ENCODE measurements around the gene WDR45B. TPM values are rescaled to one million over a fixed set of nuclear protein-coding genes. Genes with fewer than 3 reads are reported as not detected.

WDR45B gene
- total RNA-seq: 10 to 100 TPM; 50.0 to 55.7 TPM

DNA sequence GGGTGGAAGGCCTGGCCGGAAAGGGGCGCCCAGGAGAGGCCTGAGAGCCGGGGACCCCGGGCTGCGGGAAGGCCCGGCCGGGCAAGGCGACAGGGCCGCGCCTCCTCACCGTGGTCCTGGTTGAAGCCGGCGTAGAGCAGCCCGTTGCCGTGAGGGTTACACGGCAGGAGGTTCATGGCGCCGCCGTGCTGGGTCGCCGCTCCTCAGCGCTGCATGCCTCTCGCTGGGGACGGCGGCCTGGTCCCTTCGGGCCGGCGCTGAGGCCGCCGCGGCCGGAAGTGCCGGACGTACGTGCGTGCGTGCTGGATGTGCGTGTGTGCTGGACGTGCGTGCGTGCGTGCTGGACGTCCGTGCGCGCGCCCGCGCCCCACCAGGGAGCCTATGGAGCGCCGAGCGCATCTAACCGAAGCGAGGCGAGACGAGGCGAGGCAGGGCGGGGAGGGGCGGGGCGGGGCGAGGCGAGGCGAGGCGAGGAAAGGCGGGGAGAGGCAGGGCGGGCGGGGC lies at the start of gene WDR45B:
Gene WDR45B (minus strand): TSS at position 280 of the 504 bp plus-strand sequence. CDS start 104 bp downstream, at position 176.
- Histone ChIP-seq H3K4me1 (ENCODE audit: control insufficient read depth in 1 of 2, low read depth in 2 of 2) (peaks cover 12 to 26% of the 10 kb centered on the region in 2 donors), H3K9me3 (no peaks in the 10 kb centered on the region), H3K4me3 (peak within 1 kb of the TSS; percentile 96), H3K27ac (peak within 1 kb of the TSS; percentile 89 to 90), H3K27me3 (replicated peaks; ENCODE audit: insufficient read depth) (no peaks in the 10 kb centered on the region), H3K36me3 (peaks cover 9% of the 10 kb centered on the region)
- DNase-seq (ENCODE audit: low spot score): peak; percentile 83
- TF ChIP-seq, protein P1, sequence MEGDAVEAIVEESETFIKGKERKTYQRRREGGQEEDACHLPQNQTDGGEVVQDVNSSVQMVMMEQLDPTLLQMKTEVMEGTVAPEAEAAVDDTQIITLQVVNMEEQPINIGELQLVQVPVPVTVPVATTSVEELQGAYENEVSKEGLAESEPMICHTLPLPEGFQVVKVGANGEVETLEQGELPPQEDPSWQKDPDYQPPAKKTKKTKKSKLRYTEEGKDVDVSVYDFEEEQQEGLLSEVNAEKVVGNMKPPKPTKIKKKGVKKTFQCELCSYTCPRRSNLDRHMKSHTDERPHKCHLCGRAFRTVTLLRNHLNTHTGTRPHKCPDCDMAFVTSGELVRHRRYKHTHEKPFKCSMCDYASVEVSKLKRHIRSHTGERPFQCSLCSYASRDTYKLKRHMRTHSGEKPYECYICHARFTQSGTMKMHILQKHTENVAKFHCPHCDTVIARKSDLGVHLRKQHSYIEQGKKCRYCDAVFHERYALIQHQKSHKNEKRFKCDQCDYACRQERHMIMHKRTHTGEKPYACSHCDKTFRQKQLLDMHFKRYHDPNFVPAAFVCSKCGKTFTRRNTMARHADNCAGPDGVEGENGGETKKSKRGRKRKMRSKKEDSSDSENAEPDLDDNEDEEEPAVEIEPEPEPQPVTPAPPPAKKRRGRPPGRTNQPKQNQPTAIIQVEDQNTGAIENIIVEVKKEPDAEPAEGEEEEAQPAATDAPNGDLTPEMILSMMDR (IDR thresholded peaks at IDR 0.05): no peak
- ATAC-seq (ENCODE audit: insufficient number of reproducible peaks, low FRiP score, low read depth): peak; percentile 90

DNA sequence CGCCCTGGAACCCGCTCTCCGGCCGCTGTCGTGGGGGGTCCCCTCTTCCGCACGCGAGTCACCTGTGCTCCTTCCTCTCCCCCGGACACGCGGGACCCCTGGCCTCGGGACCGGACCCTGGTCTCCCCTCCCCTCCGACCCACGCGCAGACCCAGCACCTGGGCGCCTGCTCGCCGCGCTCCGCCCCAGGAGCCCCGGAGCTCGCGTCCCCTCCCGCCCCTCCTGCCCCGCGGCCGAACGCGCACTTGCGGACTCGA lies 49.5 kb upstream of the WDR45B start:
- Histone ChIP-seq H3K4me1 (ENCODE audit: control insufficient read depth in 1 of 2, low read depth in 2 of 2) (peaks cover 7 to 21% of the 10 kb centered on the region in 2 donors), H3K27ac (no peak overlapping the region), H3K36me3 (no peaks in the 10 kb centered on the region), H3K27me3 (replicated peaks; ENCODE audit: insufficient read depth) (no peaks in the 10 kb centered on the region), H3K4me3 (peak overlapping the region; percentile 92), H3K9me3 (peaks cover 9% of the 10 kb centered on the region)
- no peak for DNase-seq (ENCODE audit: low spot score)
- no peak for ATAC-seq (ENCODE audit: insufficient number of reproducible peaks, low FRiP score, low read depth)
- TF ChIP-seq, protein P1 (IDR thresholded peaks at IDR 0.05): no peak

DNA sequence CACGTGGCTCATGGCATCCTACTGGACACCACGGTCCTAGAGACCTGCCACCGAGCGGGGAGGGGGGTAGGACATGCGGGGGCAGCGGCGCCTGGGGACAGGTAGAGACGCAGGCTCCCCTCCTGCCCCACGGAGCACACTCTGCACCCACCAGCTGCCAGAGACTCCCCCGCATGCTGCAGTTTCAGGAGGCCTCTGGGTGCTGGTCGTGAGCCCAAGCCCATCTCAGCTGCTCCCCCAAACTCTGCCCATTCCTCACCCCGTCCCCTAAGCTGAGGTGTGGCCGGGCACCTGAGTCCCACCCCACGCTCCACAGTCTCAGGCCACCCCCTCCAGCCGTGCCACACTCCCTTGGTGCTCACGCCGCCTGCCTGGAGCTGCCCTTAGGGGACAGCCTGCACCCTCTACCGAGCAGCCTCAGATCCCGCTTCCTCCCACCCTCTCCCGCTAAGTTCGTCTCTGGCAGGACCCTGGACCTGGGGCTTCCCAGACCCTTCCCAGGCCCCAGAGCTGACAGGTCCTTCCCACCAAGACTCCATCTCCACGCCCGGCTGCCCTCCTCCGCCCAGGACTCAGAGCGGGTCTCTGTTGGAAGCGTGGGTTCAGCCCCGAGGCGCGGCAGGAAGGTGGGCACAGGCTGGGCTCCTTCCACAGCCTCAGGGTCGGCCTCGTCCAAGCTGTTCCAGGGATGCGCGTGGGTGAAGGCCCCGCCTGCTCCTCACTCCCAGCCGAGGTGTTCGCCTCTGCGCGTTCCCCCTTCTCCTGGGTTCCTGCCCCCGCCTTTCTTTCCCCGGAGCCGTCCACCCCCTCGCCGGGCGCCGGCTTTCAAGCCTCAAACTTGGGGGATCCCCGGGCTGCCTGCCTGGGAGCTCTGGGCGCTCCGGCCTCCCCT lies 48.9 kb upstream of the WDR45B start:
- H3K27me3 ChIP-seq (replicated peaks; ENCODE audit: insufficient read depth): no peaks in the 10 kb centered on the region
- H3K27ac ChIP-seq: no peak overlapping the region
- peak overlapping the region; percentile 92 for H3K4me3 ChIP-seq
- ATAC-seq (ENCODE audit: insufficient number of reproducible peaks, low FRiP score, low read depth): no peak
- H3K36me3 ChIP-seq: no peaks in the 10 kb centered on the region
- TF ChIP-seq, protein P1 (IDR thresholded peaks at IDR 0.05): no peak
- no peak for DNase-seq (ENCODE audit: low spot score)
- H3K9me3 ChIP-seq: peaks cover 9% of the 10 kb centered on the region
- H3K4me1 ChIP-seq (ENCODE audit: control insufficient read depth in 1 of 2, low read depth in 2 of 2): peaks cover 7 to 21% of the 10 kb centered on the region in 2 donors

DNA sequence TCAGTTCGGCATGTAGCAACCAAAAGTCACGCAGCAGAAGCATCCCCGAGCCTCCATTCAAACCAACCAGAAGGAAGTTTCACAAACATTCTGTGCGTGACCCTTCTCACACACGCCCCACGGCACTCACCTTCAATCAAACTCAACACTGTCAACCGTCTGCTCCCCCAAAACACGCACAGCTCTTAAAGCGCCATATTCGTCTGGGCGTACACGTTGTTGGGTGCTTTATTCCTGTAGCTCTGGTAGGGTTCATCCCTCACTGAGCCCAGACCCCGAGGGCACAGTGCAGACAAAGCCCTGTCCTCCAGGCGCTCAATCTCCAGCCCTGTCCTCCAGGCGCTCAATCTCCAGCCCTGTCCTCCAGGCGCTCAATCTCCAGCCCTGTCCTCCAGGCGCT lies 48.0 kb upstream of the WDR45B start:
- DNase-seq (ENCODE audit: low spot score) (no peak), ATAC-seq (ENCODE audit: insufficient number of reproducible peaks, low FRiP score, low read depth) (no peak)
- Histone ChIP-seq H3K36me3 (no peaks in the 10 kb centered on the region), H3K4me3 (no peak overlapping the region), H3K27ac (no peak overlapping the region), H3K4me1 (ENCODE audit: control insufficient read depth in 1 of 2, low read depth in 2 of 2) (peaks cover 7 to 21% of the 10 kb centered on the region in 2 donors), H3K27me3 (replicated peaks; ENCODE audit: insufficient read depth) (no peaks in the 10 kb centered on the region), H3K9me3 (peaks cover 9% of the 10 kb centered on the region)
- TF ChIP-seq, protein P1 (IDR thresholded peaks at IDR 0.05): no peak

DNA sequence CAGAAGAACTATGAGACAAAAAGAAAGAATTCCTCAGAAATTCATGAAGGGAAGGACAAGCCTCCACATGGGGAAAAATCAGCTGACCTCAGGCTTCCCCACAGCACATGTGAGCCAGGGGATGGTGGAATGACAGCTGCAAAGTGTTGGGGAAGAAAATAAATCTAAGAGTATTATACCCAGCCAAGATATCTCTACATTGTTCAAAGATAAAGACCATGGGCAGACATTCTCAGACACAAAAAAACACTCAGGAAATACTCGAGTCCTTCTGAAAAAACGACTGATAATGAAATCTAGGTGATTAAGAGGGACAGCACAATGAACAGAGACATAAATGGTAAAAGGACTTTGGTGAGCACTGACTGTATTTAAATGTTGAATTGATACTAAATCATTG lies 46.4 kb upstream of the WDR45B start:
- Histone ChIP-seq H3K4me3 (no peak overlapping the region), H3K4me1 (ENCODE audit: control insufficient read depth in 1 of 2, low read depth in 2 of 2) (peaks cover 7 to 21% of the 10 kb centered on the region in 2 donors), H3K9me3 (peaks cover 9% of the 10 kb centered on the region), H3K27ac (no peak overlapping the region), H3K27me3 (replicated peaks; ENCODE audit: insufficient read depth) (no peaks in the 10 kb centered on the region), H3K36me3 (no peaks in the 10 kb centered on the region)
- no peak for ATAC-seq (ENCODE audit: insufficient number of reproducible peaks, low FRiP score, low read depth)
- TF ChIP-seq, protein P1 (IDR thresholded peaks at IDR 0.05): no peak
- no peak for DNase-seq (ENCODE audit: low spot score)
